Stimulated activated CD4-positive, alpha-beta T cell treated with anti-CD3 and anti-CD28 coated beads, Interleukin-1b, Interleukin-23, amount 100 ng/mL, for 1 hour (primary cell): ENCODE measurements around the gene GNA12.
"Not testable (repeated sequence)": the region's sequence is repeated elsewhere in the genome, so short reads cannot be mapped to it uniquely, and the experiment has no call there.

Experiments
- DNase-seq, 2 donors: peaks; one replicate each; pipeline ENCODE4 v3.0.0-alpha.2; 2020; ENCODE audit warnings: low read depth in 2 of 2

The GNA12 gene

GRCh38 chr7:2864999-2865670 is 21.0 kb upstream of the GNA12 start:
- peak; percentile 48 to 66 for DNase-seq

GRCh38 chr7:2864204-2864985 is 20.3 kb upstream of the GNA12 start:
- DNase-seq = no peak

DNA sequence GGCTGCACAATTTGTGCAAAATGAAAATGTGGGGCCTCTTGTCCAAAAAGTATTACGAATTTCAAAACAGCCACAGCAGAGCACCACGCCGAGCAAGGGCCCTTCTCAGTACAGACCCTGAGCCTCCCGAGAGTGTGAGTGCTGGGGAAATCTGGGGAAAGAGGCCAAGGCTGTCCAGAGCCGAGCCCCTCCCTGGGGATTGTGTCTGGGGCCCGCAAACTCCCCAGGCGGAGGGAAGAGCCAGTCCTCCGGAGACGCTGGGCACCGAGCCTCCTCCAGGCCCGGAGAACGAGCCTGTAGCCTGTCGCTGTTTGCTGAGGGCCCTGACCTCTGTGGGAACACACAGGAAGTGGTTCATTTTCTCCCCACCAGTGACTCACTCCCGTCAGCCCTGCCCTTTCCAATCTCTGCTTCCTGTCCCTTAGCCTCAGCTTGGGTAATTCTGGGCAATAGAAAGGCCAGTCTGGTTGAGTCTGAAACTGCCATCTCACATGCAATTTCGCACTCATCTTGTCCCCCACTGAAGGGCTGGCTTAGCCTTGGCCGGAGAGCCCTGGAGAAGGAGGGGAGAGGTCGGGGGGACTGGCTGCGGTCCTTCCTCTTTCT is 19.5 kb upstream of the GNA12 start:
- peak; percentile 12 to 34 for DNase-seq

DNA sequence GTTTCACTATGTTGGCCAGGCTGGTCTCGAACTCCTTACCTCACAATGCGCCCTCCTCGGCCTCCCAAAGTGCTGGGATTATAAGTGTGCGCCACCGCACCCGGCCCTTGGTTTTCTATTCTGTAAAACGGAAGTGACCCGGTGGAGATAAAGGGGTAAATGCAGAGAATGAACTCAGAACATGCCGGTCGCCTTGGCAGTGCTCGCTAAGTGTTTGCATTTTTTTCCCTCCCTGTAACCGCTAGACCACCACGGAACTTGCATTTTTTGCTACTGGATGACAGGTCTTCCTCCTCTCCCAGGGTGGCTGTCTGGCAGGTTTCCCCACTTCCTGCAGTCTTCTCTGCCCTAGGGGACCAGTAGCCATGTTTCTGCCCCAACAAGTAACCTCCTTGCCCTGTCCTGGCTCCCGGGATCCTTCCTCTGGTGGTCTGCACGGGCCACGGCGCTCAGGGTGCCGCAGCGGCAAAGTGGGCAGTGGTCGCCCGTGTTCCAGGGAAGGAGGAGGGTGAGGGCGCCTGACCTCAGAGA is 18.8 kb upstream of the GNA12 start:
- DNase-seq = no peak

DNA sequence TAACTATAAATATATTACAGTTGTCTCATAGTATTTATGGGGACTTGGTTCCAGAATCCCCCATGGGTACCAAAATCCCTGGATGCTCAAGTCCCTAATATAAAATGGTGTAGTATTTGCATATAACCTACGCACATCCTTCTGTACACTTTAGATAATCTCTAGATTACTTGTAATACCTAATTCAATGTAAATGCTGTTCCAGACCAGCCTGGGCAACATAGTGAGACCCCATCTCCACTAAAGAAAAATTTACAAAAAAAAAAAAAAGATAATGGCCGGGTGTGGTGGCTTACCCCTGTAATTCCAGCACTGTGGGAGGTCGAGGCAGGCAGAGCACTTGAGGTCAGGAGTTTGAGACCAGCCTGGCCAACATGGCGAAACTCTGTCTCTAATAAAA is 17.4 kb upstream of the GNA12 start:
- DNase-seq = no peak

DNA sequence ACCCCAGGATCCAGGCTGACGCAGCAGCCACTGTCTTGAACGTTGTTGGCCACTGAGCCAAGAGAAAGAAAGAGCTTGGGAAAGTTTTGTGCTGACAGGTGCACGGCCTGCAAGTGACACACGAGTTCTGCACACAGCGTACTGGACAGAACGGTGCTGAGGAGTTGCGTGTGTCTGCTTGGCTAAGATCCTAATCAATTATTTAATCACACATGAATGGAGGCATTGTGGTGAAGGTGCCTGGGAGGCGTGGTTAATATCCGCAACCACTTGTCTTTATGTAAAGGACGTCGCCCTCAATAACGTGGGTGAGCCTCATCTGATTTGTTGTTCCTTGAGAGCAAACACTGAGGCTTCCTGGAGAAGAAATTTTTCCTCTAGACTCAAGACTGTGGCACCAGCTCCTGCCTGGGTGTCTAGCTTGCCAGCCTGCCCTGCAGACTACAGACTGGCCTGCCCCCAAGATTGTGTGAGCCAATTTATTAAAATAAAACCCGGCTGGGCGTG is 16.6 kb upstream of the GNA12 start:
- no peak for DNase-seq

GRCh38 chr7:2859952-2860351 is 15.8 kb upstream of the GNA12 start:
- DNase-seq = no peak

DNA sequence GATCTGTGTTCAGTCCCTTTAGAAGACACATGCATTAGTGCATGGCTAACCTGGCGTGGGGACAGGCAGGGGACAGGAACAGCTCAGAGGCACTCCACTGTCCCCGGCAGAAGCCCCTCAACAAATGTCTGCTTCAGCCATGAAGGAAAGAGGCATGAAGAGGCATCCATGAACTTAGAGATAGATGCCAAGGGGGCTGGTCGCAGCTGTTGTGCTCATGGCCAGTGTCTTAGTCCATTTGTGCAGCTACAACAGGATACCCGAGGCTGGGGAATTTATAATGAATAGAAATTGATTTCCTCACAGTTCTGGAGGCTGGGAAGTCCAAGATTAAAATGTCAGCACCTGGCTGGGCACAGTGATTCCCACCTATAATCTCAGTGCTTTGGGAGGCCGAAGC is 14.5 kb upstream of the GNA12 start:
- DNase-seq = no peak

- DNase-seq = no peak
Measured at GRCh38 chr7:2856388-2857169, 12.5 kb upstream of the GNA12 start.

DNA sequence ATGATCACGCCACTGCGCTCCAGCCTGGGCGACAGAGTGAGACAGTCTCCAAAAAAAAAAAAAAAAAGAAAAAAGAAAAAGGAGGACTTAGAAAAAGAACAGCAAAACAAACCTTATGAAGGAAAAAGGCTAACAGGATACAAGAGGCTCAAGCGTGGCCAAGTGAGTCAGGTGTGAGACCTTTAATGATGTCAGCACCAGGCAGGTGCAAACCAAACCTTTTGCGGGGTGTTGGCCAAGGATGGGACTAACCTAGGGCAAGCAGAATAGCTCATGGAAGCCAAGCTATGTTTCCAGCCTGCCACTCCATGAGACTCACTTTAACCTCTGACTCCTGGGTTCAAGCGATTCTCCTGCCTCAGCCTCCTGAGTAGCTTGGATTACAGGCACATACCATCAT is 11.3 kb upstream of the GNA12 start:
- no peak for DNase-seq

DNA sequence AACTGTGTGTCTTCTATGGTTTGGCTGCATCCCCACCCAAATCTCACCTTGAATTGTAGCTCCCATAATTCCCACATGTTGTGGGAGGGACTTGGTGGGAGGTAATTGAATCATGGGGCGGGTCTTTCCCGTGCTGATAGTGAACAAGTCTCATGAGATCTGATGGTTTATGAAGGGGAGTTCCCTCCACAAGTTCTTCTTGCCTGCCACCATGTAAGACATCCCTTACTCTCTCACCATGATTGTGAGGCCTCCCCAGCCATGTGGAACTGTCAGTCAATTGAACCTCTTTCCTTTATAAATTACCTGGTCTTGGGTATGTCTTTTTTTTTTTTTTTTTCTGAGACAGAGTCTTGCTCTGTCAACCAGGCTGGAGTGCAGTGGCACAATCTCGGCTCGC is 9.4 kb upstream of the GNA12 start:
- DNase-seq = not testable (repeated sequence)

GRCh38 chr7:2853147-2853546 is 9.0 kb upstream of the GNA12 start:
- DNase-seq = no peak

DNA sequence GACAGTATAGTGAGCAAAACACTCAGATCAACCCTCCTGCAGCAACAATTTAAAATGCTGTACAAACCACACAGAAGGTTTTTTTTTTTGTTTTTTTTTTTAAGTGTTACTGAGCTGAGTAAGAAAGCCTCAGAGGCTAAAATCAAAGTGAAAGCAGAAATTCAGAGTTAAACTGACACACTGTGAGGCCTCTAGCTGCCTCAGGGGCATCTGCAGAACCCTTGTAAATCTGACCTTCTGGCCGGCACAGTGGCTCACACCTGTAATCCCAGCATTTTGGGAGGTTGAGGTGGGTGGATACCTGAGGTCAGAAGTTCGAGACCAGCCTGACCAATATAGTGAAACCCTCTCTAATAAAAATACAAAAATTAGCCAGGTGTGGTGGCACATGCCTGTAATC is 7.4 kb upstream of the GNA12 start:
- DNase-seq = no peak

DNA sequence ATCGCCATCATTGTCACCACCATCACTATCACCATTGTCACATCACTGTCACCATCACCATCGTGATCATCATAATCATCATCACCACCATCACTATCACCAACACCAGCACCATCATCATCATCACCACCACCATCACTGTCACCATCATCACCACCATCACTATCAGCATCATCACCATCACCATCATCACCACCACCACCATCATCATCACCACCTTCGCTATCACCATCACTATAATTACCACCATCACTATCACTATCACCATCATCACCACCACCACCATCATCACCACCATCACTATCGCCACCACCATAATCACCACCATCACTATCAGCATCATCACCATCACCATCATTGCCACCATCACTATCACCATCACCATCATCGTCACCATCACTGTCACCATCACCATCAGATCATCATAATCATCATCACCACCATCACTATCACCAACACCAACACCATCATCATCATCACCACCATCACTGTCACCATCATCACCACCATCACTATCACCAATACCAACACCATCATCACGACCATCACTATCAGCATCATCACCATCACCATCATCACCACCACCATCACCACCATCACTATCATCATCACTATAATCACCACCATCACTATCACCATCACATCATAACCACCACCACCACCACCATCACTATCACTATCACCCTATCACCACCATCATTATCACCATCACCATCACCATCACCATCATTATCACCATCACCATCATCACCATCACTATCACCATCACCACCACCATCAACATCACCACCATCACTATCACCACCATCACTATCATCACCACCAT is 6.0 kb upstream of the GNA12 start:
- no peak for DNase-seq

DNA sequence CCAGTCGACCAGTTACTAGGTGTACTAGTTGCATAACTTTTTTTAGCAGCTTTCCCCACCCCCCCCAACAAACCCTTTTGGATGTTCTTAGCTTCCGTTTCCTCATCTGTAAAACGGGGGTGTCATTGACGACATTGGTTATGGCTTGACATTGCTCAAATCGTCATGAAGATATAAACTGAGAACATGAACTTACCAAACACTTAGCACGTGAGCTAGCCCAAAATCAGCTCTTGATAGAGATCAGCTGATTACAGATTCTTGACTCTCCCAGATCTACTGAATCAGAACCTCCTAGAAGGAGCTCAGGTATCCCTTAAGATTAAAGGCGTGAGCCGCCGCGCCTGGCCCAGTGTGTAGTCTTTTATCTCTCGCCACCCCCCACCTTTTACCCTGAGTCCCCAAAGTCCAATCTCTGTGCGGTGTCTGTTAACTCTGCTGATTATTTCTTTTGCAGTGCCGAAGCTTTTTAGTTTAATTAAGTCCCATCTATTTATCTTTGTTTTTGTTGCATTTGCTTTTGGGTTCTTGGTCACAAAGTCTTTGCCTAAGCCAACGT is 1.0 kb upstream of the GNA12 start:
- DNase-seq = no peak

- DNase-seq = no peak
Measured at GRCh38 chr7:2843711-2844152, 376 bp downstream of the GNA12 start.

- DNase-seq = no peak
Measured at GRCh38 chr7:2843191-2843685, 870 bp downstream of the GNA12 start.

- no peak for DNase-seq
Measured at GRCh38 chr7:2841907-2842306, 2.2 kb downstream of the GNA12 start.

DNA sequence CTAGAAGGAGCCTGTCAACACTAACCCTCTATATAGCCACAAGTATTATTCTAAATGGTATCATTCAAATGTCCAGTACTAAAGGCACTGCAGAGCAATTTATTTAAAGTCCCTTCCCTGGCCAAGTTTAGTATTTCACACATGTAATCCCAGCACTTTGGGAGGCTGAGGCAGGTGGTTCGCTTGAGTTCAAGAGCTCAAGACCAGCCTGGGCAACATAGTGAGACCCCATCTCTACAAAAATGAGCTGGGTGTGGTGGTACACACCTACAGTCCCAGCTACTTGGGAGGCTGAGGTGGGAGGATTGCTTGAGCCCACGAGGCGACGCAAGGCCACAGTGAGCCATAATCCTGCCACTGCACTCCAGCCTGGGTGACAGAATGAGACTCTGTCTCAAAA is 3.6 kb downstream of the GNA12 start:
- DNase-seq = no peak

DNA sequence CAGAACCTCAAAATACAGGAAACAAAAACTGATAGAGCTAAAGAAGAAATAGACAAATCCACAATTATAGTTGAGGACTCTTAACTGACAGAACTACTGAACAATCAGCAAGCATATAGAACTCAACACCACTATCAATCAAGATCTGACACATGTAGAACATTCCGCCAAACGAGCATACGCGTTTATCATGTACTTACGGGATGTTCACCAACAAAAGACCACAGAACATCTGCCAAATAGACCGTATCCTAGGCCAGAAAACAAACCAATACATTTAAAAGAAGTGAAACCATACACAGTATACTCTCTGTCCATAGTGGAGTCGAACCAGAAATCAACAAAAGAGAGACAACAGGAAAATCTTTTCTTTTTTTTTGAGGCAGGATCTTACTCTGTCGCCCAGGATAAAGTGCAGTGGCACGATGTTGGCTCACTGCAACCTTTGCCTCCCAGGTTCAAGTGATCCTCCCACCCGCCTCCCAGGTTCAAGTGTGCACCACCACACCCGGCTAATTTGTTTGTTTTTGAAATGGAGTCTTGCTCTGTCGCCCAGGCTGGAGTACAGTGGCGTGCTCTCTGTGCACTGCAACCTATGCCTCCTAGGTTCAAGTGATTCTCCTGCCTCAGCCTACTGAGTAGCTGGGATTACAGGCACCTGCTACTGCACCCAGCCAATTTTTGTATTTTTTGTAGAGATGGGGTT is 5.1 kb downstream of the GNA12 start:
- DNase-seq = no peak
